ENCODE results near the gene OXCT1. TPM values are rescaled to one million over a fixed set of nuclear protein-coding genes. Genes with fewer than 3 reads are reported as not detected.

Gene OXCT1
- total RNA-seq, 2 donors from 2014 or later: 32.8 to 161 TPM

- Histone ChIP-seq H3K4me1 (no peaks in the 10 kb centered on the region), H3K27ac (no peak overlapping the region), H3K4me3 (no peak overlapping the region), H3K9me3 (no peaks in the 10 kb centered on the region), H3K36me3 (no peaks in the 10 kb centered on the region), H3K27me3 (no peaks in the 10 kb centered on the region)
- no peak for DNase-seq (ENCODE audit: low spot score)
- no peak for TF ChIP-seq CTCF (IDR thresholded peaks at IDR 0.05)
Observed at GRCh38 chr5:41877408-41877807, 7.2 kb upstream of the OXCT1 start.

DNA sequence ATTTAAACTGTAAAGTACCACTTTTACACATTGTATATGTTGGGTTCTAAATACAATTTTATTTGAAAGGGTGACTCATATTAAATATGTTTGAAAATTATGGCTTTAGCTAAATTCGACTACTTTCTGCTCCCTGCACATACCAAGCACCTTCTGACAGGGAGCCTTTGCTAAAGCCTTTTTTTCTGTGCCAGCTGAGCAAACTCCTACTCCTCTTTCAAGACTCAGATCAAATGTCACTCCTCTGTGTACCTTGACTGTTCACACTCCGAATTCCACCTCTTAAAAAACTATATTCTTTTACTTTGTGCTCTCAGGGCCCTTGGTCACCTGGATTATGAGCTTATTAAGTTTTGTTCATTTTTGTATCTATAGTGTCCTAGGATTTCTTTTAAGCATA is 6.5 kb upstream of the OXCT1 start:
- no peak for TF ChIP-seq CTCF (IDR thresholded peaks at IDR 0.05)
- no peaks in the 10 kb centered on the region for H3K36me3 ChIP-seq
- H3K27ac ChIP-seq: no peak overlapping the region
- H3K4me1 ChIP-seq: peaks cover 0 to 7% of the 10 kb centered on the region in 2 donors
- no peak for DNase-seq (ENCODE audit: low spot score)
- H3K4me3 ChIP-seq: no peak overlapping the region
- H3K27me3 ChIP-seq: no peaks in the 10 kb centered on the region
- H3K9me3 ChIP-seq: no peaks in the 10 kb centered on the region

- peaks cover 0 to 19% of the 10 kb centered on the region in 2 donors for H3K4me1 ChIP-seq
- no peaks in the 10 kb centered on the region for H3K27me3 ChIP-seq
- TF ChIP-seq CTCF (IDR thresholded peaks at IDR 0.05): no peak
- DNase-seq (ENCODE audit: low spot score): no peak
- no peak overlapping the region for H3K27ac ChIP-seq
- no peak overlapping the region for H3K4me3 ChIP-seq
- no peaks in the 10 kb centered on the region for H3K9me3 ChIP-seq
- no peaks in the 10 kb centered on the region for H3K36me3 ChIP-seq
Observed at GRCh38 chr5:41875121-41875520, 4.9 kb upstream of the OXCT1 start.

- DNase-seq (ENCODE audit: low spot score): no peak
- no peak overlapping the region for H3K27ac ChIP-seq
- TF ChIP-seq CTCF (IDR thresholded peaks at IDR 0.05): no peak
- H3K4me3 ChIP-seq: no peak overlapping the region
- H3K4me1 ChIP-seq: peaks cover 0 to 19% of the 10 kb centered on the region in 2 donors
- H3K9me3 ChIP-seq: no peaks in the 10 kb centered on the region
- H3K27me3 ChIP-seq: no peaks in the 10 kb centered on the region
- no peaks in the 10 kb centered on the region for H3K36me3 ChIP-seq
Observed at GRCh38 chr5:41874512-41875060, 4.4 kb upstream of the OXCT1 start.

GRCh38 chr5:41871852-41872251 is 1.6 kb upstream of the OXCT1 start:
- TF ChIP-seq CTCF (IDR thresholded peaks at IDR 0.05): no peak
- peak overlapping the region; percentile 92 to 96 for H3K27ac ChIP-seq
- H3K27me3 ChIP-seq: no peaks in the 10 kb centered on the region
- DNase-seq (ENCODE audit: low spot score): no peak
- H3K4me3 ChIP-seq: no peak overlapping the region
- peaks cover 0 to 27% of the 10 kb centered on the region in 2 donors for H3K4me1 ChIP-seq
- no peaks in the 10 kb centered on the region for H3K36me3 ChIP-seq
- no peaks in the 10 kb centered on the region for H3K9me3 ChIP-seq

DNA sequence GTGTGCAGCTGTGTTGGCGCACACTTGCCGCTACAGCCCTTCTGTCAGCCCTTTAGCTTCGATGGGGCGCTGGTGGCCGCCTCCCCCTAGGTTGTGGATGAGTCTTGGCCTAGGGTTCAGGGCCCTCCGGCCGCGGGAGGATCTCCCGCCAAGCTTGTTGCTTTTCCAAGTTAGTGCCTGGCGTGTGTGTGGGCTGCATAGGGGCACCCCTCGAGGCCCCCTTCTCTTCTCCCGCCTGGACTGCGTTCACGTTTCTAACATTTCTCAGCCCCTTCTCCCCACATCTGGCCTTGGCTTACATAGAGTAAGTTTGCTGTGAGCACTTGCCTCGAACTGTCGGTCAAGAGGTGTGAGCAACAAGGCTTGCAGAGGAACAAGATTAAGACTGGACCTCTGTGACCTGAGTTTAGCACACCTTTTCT is 413 bp upstream of the OXCT1 start:
- H3K36me3 ChIP-seq: no peaks in the 10 kb centered on the region
- H3K9me3 ChIP-seq: no peaks in the 10 kb centered on the region
- H3K27me3 ChIP-seq: no peaks in the 10 kb centered on the region
- TF ChIP-seq CTCF (IDR thresholded peaks at IDR 0.05): no peak
- no peak for DNase-seq (ENCODE audit: low spot score)
- H3K27ac ChIP-seq: peak overlapping the region; percentile 92 to 96
- H3K4me1 ChIP-seq: peaks cover 0 to 27% of the 10 kb centered on the region in 2 donors
- peak overlapping the region; percentile 71 to 73 for H3K4me3 ChIP-seq

Measured in right atrium auricular region (tissue), 2 donors.